Measurements from ENCODE around the gene RPS14.

RPS14 gene

DNA sequence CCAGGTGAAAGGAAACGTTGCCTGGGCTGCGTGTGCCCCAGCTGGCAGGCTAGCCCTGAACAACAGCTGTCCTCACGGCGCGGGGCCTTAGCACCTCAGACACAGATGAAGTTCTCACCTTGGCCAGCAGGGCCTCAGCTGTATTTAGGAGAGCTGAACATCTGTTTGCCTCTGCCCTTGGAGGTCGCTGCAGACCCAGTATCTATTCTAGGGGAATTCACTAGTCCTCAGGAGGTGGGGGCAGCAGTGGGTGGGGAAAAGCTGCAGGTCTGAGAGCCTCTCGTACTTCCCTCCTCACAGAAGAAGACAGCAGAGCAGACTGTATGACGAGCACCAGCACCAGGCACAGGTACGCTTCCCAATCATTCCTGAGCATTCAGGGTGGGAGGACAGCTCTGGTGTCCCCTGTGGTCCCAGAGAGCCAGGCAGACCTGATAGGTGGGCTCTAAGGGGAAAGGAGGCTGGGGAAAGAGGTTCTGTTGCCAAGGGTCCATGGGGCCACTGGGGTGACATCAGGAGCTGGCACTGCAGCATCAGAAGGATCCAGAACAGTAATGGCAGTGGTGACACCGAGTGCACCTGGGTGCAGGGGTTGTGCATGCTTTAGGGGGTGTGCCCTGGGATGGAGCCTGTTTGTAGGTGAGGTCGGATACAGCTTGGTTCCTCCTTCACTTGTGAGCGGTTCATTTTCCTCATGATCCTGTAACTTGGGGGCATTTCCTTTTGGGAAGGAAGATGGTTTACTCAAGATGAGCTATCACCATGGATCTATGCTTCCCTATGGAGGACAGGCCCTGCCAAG lies 50.6 kb downstream of the RPS14 start:
- DNase-seq, result no peak

DNA sequence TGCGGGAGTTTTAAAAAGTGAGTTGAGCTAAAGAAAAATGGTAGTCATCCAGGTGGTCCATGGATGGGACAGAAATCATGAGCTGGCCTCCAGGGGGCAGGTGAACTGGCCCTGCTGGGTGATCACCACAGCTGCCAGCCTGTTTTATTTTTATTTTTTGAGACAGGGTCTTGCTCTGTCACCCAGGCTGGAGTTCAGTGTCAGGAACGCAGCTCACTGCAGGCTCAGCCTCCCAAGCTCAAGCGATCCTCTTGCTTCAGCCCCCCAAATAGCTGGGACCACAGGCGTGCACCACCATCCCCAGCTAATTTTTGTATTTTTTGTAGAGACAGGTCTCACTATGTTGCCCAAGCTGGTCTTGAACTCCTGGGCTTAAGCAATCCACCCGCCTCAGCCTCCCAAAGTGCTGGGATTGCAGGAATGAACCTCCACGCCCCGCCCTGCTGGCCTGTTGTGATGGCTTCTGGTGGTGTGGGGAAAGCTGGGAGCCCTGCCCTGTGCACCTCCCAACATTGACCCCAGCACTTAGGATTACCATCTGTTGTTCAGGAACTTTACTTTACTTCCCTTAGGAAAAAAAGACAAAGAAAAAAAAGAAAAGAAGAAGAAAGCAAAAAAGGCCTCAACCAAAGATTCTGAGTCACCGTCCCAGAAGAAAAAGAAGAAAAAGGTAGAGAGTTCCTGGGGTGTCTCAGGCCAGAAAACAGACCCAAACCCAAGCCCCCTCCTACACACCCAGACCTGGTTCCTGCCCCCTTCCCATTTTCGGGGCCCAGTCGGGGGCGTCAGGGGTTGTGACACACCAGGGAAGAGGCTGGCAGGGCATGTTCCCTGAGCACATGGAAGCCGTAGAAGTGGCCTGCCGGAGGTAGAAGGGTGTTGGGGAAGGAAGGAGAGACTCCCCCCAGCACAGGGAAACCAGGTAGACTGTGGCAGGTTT lies 51.5 kb downstream of the RPS14 start:
- DNase-seq, result no peak

- DNase-seq, result no peak
Observed at GRCh38 chr5:150397146-150397781, 52.3 kb downstream of the RPS14 start.

GRCh38 chr5:150396267-150396666 lies 53.3 kb downstream of the RPS14 start:
- DNase-seq, result no peak

GRCh38 chr5:150395688-150395975 lies 53.9 kb downstream of the RPS14 start:
- DNase-seq, result no peak

GRCh38 chr5:150394912-150395687 lies 54.4 kb downstream of the RPS14 start:
- no peak for DNase-seq

DNA sequence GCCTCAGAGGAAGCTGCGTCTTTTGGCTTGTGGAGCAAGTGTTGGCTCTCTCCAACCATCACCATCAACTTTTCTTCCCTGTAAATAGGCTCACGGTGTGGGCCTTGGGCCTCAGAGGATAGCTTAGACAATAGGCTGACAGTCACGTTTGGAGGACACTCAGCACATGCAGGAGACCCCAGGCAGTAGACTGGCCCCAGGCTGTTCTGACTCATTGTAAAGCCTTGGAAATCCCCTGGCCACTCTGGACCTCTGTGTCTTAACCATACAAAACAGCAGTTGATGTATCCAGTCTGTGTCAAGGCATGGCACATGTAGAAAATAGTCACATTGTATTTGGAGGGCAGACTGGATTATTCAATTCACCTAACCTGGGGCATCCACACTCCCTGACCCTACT lies 55.4 kb downstream of the RPS14 start:
- DNase-seq, result no peak

DNA sequence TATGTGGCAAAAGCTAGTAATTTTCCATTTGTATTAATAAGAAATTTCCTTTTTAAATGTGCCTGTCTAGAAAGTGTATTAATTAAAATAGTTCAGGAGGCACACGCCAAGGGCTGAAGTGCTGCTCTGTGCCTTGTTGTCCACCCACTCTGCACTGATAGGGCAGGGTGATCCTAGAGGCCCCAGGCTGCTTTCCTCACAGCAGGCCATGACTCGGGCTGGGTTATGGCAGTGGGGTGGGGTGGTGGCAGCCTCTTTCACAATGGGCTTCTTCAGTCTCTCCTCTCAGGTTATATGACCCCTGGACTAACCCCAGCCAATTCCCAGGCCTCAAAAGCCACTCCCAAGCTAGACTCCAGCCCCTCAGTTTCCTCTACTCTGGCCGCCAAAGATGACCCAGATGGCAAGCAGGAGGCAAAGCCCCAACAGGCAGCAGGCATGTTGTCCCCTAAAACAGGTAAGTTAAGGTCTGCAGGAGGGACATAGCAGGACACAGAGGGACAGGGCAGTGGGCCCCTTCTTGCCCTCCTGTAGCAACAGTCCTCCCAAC lies 56.4 kb downstream of the RPS14 start:
- no peak for DNase-seq

DNA sequence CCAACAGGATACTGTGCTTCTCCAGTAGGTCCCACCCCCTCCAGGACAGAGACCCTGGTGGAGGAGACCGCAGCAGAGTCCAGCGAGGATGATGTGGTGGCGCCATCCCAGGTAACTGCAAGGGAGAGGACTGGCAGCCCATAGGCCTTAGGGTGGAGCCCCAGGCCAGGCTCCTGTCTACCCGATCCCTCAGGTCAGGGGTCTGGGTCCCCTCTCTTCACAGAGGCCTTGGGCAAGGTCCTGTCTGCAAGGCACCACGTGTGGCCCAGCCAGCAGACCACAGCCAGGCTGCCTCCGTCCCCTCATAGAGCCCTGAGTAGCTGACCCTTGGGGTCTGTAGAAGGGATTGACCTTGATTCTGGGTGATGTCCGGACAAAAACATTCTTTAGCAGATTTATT lies 56.9 kb downstream of the RPS14 start:
- no peak for DNase-seq

Measured in activated CD4-positive, alpha-beta T cell treated with anti-CD3 and anti-CD28 coated beads, Interleukin-2, amount 50 U/mL, for 16 hours (primary cell).